ENCODE results near the gene PHLDA3.

The PHLDA3 gene

DNA sequence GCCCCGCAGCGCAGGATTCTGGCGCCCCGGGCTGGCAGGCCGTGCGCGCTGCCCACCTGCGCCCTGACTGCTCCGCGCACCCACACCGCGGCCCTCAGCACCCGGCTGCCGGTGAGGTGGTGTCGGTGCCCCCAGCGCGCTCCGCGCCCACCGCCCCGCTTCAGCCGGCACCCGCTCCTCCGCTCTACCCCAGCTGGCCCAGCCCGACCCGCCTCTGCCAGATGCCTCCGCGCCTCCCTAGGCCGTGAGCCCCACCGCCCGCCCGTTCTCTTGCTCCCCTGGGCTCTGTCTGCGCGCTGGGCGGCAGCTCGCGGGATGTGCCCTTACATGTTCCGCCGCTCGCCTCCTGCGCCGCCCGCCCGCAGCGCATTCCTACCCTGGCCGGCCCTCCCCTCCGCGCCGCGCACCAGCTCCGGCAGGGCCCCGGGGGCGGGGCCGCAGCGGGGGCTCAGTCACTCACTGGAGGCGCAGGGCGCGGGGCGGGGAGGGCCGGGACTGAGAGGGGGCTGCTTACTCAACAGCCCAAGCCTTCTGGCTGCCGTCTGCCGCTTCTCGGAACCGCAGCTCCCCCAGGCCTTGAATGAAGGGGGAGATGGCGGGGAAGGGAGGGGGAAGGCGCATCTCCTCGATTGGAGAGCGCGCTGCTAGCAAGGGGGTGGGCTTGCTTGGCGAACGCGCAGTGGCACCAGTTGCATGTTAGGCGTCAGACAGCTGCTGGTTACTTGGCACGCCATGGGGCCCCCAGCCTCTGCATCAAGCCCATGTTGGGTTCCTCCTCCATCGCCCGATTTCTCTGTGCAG, at the start of gene PHLDA3:
PHLDA3 (minus strand) TSS at position 345 of the 801 bp plus-strand sequence. CDS start 402 bp downstream, outside the sequence.
- H3K4me1 ChIP-seq: peaks cover 0 to 48% (median 31%) of the 10 kb centered on the region in 4 donors
- intact Hi-C loops (cut with DNase I; ENCODE audit: low total_unique reads): no loop called here

DNA sequence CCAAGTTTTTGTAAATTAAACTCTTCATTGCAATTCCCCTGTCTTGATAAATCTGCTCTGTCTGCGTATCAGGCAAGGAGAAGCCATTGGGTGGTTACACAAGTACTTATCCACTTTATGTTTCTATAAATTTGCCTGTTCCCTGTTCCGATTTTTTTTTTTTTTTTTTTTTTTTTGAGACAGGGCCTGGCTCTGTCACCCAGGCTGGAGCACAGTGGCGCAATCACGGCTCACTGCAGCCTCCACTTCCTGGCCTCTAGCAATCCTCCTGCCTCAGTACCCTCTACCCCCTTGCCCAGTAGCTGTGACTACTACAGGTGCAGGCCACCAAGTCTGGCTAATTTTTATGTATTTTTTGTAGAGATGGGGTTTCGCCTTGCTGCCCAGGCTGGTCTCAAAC, 49.1 kb upstream of the PHLDA3 start:
- Histone ChIP-seq H3K4me3 (no peak overlapping the region), H3K36me3 (no peaks in the 10 kb centered on the region), H3K9me3 (no peaks in the 10 kb centered on the region), H3K4me1 (peaks cover 0 to 3% (median under 1%) of the 10 kb centered on the region in 4 donors), H3K27me3 (no peaks in the 10 kb centered on the region), H3K27ac (no peak overlapping the region)
- intact Hi-C loops (cut with DNase I; ENCODE audit: low total_unique reads): loop anchor here (5.0 kb wide), 1 partner anchor 266 kb away; no protein-coding TSS in a partner anchor
- DNase-seq: peak in 1 of 2 donors; percentile 7
- TF ChIP-seq, protein P1, sequence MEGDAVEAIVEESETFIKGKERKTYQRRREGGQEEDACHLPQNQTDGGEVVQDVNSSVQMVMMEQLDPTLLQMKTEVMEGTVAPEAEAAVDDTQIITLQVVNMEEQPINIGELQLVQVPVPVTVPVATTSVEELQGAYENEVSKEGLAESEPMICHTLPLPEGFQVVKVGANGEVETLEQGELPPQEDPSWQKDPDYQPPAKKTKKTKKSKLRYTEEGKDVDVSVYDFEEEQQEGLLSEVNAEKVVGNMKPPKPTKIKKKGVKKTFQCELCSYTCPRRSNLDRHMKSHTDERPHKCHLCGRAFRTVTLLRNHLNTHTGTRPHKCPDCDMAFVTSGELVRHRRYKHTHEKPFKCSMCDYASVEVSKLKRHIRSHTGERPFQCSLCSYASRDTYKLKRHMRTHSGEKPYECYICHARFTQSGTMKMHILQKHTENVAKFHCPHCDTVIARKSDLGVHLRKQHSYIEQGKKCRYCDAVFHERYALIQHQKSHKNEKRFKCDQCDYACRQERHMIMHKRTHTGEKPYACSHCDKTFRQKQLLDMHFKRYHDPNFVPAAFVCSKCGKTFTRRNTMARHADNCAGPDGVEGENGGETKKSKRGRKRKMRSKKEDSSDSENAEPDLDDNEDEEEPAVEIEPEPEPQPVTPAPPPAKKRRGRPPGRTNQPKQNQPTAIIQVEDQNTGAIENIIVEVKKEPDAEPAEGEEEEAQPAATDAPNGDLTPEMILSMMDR (IDR thresholded peaks at IDR 0.05): no peak

More for the DNA sequence above, at the start of gene PHLDA3:
- Histone ChIP-seq H3K27ac (peak within 1 kb of the TSS; percentile 96 to 99), H3K36me3 (peaks cover 15 to 19% (median 19%) of the 10 kb centered on the region in 3 donors), H3K9me3 (no peaks in the 10 kb centered on the region), H3K27me3 (no peaks in the 10 kb centered on the region), H3K4me3 (peak within 1 kb of the TSS; percentile 94 to 99)
- DNase-seq: peak; percentile 94 to 96
- TF ChIP-seq, protein P1 (IDR thresholded peaks at IDR 0.05): peak in 1 of 2 experiments; percentile 5

DNA sequence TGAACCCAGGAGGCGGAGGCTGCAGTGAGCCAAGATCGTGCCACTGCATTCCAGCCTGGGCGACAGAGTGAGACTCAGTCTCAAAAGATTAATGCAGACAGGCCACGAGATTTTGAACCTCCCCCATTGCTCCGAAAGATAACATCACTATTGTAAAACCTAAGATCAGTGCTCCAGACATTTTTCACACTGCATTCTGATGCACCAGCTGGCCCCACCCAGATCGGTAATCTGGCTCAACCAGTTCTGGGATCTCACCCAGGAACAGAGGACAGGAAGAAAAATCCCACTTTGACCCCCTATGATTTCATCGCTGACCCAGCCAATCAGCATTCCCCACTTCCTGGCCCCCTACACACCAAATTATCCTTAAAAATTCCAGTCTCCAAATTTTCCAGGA, 48.6 kb upstream of the PHLDA3 start:
- Histone ChIP-seq H3K9me3 (no peaks in the 10 kb centered on the region), H3K4me3 (no peak overlapping the region), H3K4me1 (peaks cover 0 to 7% (median 4%) of the 10 kb centered on the region in 4 donors), H3K27me3 (no peaks in the 10 kb centered on the region), H3K36me3 (no peaks in the 10 kb centered on the region), H3K27ac (no peak overlapping the region)
- intact Hi-C loops (cut with DNase I; ENCODE audit: low total_unique reads): loop anchor here (5.0 kb wide), 1 partner anchor 265 kb away; no protein-coding TSS in a partner anchor
- peak; percentile 17 to 19 for DNase-seq
- TF ChIP-seq, protein P1 (IDR thresholded peaks at IDR 0.05): no peak

DNA sequence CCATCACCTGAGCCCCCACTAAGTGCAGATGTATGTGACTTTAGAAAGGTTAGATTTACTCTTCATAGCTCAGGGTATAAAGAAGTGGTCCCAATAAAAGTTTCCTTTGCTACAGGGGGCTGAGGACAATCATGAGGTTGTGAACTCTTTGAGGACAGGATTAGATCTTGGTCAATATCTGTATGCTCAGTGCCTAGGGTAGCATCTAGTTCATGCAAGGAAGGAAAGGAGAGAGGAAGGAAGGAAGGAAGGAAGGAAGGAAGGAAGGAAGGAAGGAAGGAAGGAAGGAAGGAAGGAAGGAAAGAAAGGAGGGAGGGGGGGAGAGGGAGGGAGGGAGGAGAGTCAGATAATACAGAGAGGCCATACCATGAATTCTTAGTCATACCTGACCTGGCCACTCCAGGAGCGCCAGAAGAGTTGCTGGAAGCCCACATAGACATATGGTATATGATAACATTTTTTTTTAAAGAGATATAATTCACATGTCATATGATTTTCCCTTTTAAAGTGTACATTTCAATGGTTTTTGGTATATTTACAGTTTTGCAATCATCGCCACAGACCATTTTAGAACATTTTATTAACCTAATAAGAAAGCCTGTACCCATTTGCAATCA, 47.6 kb upstream of the PHLDA3 start:
- Histone ChIP-seq H3K36me3 (no peaks in the 10 kb centered on the region), H3K27ac (no peak overlapping the region), H3K4me3 (no peak overlapping the region), H3K9me3 (no peaks in the 10 kb centered on the region), H3K27me3 (no peaks in the 10 kb centered on the region), H3K4me1 (peaks cover 0 to 17% (median 14%) of the 10 kb centered on the region in 4 donors)
- DNase-seq: no peak
- intact Hi-C loops (cut with DNase I; ENCODE audit: low total_unique reads): loop anchor here (5.0 kb wide), 1 partner anchor 264 kb away; no protein-coding TSS in a partner anchor
- TF ChIP-seq, protein P1 (IDR thresholded peaks at IDR 0.05): no peak

DNA sequence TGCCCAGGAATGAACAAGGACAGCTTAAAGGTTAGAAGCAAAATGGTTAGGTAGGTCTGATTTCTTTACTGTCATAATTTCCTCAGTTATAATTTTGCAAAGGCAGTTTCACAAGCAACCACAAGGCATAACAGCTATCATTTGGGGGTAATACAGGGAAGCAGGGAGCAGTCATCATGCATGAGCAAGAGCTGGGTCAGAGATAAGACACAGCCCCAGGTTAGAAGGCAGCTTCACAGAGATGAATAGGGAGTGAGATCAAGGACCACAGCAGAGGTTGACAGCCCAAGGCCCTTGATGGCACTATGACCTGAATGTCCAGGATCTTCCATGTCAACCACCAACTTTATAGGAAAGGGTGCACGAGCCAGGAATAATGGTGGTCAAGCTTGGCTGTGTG, 46.9 kb upstream of the PHLDA3 start:
- Histone ChIP-seq H3K36me3 (no peaks in the 10 kb centered on the region), H3K27ac (no peak overlapping the region), H3K27me3 (no peaks in the 10 kb centered on the region), H3K4me1 (peaks cover 0 to 23% (median 18%) of the 10 kb centered on the region in 4 donors), H3K4me3 (no peak overlapping the region), H3K9me3 (no peaks in the 10 kb centered on the region)
- TF ChIP-seq, protein P1 (IDR thresholded peaks at IDR 0.05): no peak
- DNase-seq: peak in 1 of 2 donors; percentile 20
- intact Hi-C loops (cut with DNase I; ENCODE audit: low total_unique reads): loop anchor here (5.0 kb wide), 1 partner anchor 264 kb away; no protein-coding TSS in a partner anchor
